Kasumi-1 (cell line): ENCODE results near the gene OR4C45.
A peak's percentile ranks its signal among the peaks of the same experiment; 100 is the strongest.
"Not testable (repeated sequence)": the region's sequence is repeated elsewhere in the genome, so short reads cannot be mapped to it uniquely, and the experiment has no call there.

ENCODE experiments used
- DNase-seq, 2 experiments: peaks; one replicate each; lab custom pipeline; 2025; lab: John Stamatoyannopoulos, UW

Gene OR4C45

GRCh38 chr11:50032574-50032973, at the start of gene OR4C45:
TSS of gene OR4C45 (plus strand) at chr11:50032874.
- DNase-seq, result no peak

GRCh38 chr11:49995565-49995964, 37.1 kb upstream of the OR4C45 start:
- DNase-seq, result peak; percentile 44 to 57

GRCh38 chr11:50030193-50030592, 2.5 kb upstream of the OR4C45 start:
- no peak for DNase-seq

GRCh38 chr11:50036239-50036638, 3.6 kb downstream of the OR4C45 start:
- DNase-seq, result not testable (repeated sequence)

GRCh38 chr11:50037251-50037650, 4.6 kb downstream of the OR4C45 start:
- peak in 1 of 2 experiments; percentile 2 for DNase-seq

GRCh38 chr11:50044647-50045046, 12.0 kb downstream of the OR4C45 start:
- DNase-seq, result no peak

- DNase-seq, result not testable (repeated sequence)
These were observed 30.4 kb downstream of the OR4C45 start for GRCh38 chr11:50063056-50063455.

GRCh38 chr11:50070389-50070788, 37.7 kb downstream of the OR4C45 start:
- DNase-seq, result no peak

GRCh38 chr11:50071584-50072225, 39.0 kb downstream of the OR4C45 start:
- no peak for DNase-seq

- DNase-seq, result no peak
These were observed 39.8 kb downstream of the OR4C45 start for GRCh38 chr11:50072226-50073112.

GRCh38 chr11:50073113-50074105, 40.7 kb downstream of the OR4C45 start:
- DNase-seq, result no peak

GRCh38 chr11:50074161-50074560, 41.5 kb downstream of the OR4C45 start:
- DNase-seq, result no peak

- peak; percentile 42 to 61 for DNase-seq
These were observed 43.2 kb downstream of the OR4C45 start for GRCh38 chr11:50075856-50076255.

GRCh38 chr11:50077526-50077925, 44.9 kb downstream of the OR4C45 start:
- no peak for DNase-seq

- no peak for DNase-seq
These were observed 45.3 kb downstream of the OR4C45 start for GRCh38 chr11:50078001-50078400.

GRCh38 chr11:50078946-50079345, 46.3 kb downstream of the OR4C45 start:
- not testable (repeated sequence) for DNase-seq

- no peak for DNase-seq
These were observed 47.6 kb downstream of the OR4C45 start for GRCh38 chr11:50080256-50080655.
